ENCODE results near the gene CCDC88A. TPM values are rescaled to one million over a fixed set of nuclear protein-coding genes. Genes with fewer than 3 reads are reported as not detected.

The CCDC88A gene
- total and polyA plus RNA-seq, 2 experiments from 2014 or later = 144 to 169 TPM

DNA sequence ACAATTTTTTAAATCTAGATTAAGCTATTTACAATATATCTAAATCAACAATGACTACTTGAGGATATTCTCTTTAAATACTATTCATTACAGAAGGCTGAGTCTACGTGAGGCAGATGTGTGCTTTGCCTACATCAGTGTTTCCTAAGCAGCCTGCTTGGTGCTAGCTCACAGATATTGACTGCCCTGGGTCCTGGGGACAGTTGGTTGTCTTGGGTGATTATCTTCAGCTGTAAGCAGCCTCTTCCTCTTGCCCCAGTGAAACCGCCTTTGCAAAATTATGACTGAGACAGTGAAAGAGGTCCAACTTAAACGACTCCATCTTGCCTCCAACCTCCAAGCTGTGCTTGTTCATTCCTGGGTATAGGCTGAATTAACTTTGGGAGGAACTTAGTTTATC, 39.6 kb upstream of the CCDC88A start:
- no peak for ATAC-seq
- Mint-ChIP-seq H3K4me1 (no peaks in the 10 kb centered on the region), H3K4me3 (no peak overlapping the region), H3K27me3 (ENCODE audit: insufficient read depth, low read depth, poor library complexity) (peaks cover 4% of the 10 kb centered on the region), H3K27ac (no peak overlapping the region), H3K36me3 (ENCODE audit: low read depth) (peaks cover 8% of the 10 kb centered on the region; the same call in 1 of the 3 replicates), H3K9me3 (peaks cover 18% of the 10 kb centered on the region)
- TF ChIP-seq ZNF331 (CRISPR knock-in tag; IDR thresholded peaks at IDR 0.05; ENCODE audit: low read depth) (no peak), JUNB (IDR thresholded peaks at IDR 0.05; ENCODE audit: unreplicated experiment) (no peak)
- TF ChIP-seq, protein P1, sequence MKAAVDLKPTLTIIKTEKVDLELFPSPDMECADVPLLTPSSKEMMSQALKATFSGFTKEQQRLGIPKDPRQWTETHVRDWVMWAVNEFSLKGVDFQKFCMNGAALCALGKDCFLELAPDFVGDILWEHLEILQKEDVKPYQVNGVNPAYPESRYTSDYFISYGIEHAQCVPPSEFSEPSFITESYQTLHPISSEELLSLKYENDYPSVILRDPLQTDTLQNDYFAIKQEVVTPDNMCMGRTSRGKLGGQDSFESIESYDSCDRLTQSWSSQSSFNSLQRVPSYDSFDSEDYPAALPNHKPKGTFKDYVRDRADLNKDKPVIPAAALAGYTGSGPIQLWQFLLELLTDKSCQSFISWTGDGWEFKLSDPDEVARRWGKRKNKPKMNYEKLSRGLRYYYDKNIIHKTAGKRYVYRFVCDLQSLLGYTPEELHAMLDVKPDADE (IDR thresholded peaks at IDR 0.05) = no peak
- Histone ChIP-seq H3K27me3 (ENCODE audit: insufficient read depth) (no peaks in the 10 kb centered on the region), H3K79me2 (replicated peaks; ENCODE audit: insufficient read depth) (no peaks in the 10 kb centered on the region), H3K36me3 (ENCODE audit: insufficient read depth) (no peaks in the 10 kb centered on the region), H2AFZ (peak overlapping the region; percentile 47; the same call in 1 of the 2 replicates), H3K9me2 (ENCODE audit: insufficient read depth) (0 out of 2 replicates have a peak, but pooled peaks cover 5% of the 10 kb centered on the region), H3K4me3 (no peak overlapping the region), H3F3A (replicated peaks; ENCODE audit: low read depth) (no peaks in the 10 kb centered on the region), H4K20me1 (replicated peaks; ENCODE audit: insufficient read depth) (no peaks in the 10 kb centered on the region), H3K4me2 (no peak overlapping the region), H3K27ac (ENCODE audit: low read depth) (no peak overlapping the region), H3K4me1 (ENCODE audit: insufficient read depth) (no peaks in the 10 kb centered on the region)
- no peak for DNase-seq (ENCODE audit: low spot score)

DNA sequence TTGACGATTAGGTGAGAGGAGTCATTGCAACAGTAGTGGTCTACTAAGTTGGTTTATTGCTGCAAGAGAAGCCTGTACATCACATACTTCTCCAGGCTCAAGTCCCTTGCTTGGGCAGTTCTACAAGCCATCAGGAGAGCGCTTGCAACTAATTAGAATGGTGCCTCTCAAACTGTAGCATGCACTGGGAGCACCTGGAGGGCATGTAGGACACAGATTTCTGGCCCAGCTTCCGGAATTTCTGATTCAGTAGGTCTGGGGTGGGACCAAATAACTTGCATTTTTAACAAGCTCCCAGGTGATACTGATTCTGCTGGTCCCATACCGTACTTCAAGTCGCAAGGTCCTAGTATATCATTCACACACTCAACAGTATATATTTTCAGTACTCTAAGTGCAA, 34.5 kb upstream of the CCDC88A start:
- H3K4me3 ChIP-seq = no peak overlapping the region
- H3K27me3 Mint-ChIP-seq (ENCODE audit: insufficient read depth, low read depth, poor library complexity) = no peaks in the 10 kb centered on the region
- H3F3A ChIP-seq (replicated peaks; ENCODE audit: low read depth) = no peaks in the 10 kb centered on the region
- H3K27ac ChIP-seq (ENCODE audit: low read depth) = no peak overlapping the region
- ATAC-seq (no peak), DNase-seq (ENCODE audit: low spot score) (no peak)
- H3K27ac Mint-ChIP-seq = no peak overlapping the region
- no peaks in the 10 kb centered on the region for H3K36me3 Mint-ChIP-seq (ENCODE audit: low read depth)
- H4K20me1 ChIP-seq (replicated peaks; ENCODE audit: insufficient read depth) = no peaks in the 10 kb centered on the region
- H3K27me3 ChIP-seq (ENCODE audit: insufficient read depth) = no peaks in the 10 kb centered on the region
- no peaks in the 10 kb centered on the region for H3K4me1 ChIP-seq (ENCODE audit: insufficient read depth)
- no peaks in the 10 kb centered on the region for H3K9me3 Mint-ChIP-seq
- 0 out of 2 replicates have a peak, but pooled peaks cover 5% of the 10 kb centered on the region for H3K9me2 ChIP-seq (ENCODE audit: insufficient read depth)
- H3K79me2 ChIP-seq (replicated peaks; ENCODE audit: insufficient read depth) = no peaks in the 10 kb centered on the region
- no peak overlapping the region for H3K4me2 ChIP-seq
- H3K36me3 ChIP-seq (ENCODE audit: insufficient read depth) = no peaks in the 10 kb centered on the region
- H2AFZ ChIP-seq = 0 out of 2 replicates have a peak overlapping the region, but pooled peaks have one; percentile 56
- H3K4me3 Mint-ChIP-seq = no peak overlapping the region
- no peaks in the 10 kb centered on the region for H3K4me1 Mint-ChIP-seq
- TF ChIP-seq STAT1 (IDR thresholded peaks at IDR 0.05; ENCODE audit: unreplicated experiment) = no peak
- no peak for TF ChIP-seq JUNB (IDR thresholded peaks at IDR 0.05; ENCODE audit: unreplicated experiment)
- no peak for TF ChIP-seq EZH2 (IDR thresholded peaks at IDR 0.05; ENCODE audit: low read depth, unreplicated experiment)
- TF ChIP-seq, protein P2, sequence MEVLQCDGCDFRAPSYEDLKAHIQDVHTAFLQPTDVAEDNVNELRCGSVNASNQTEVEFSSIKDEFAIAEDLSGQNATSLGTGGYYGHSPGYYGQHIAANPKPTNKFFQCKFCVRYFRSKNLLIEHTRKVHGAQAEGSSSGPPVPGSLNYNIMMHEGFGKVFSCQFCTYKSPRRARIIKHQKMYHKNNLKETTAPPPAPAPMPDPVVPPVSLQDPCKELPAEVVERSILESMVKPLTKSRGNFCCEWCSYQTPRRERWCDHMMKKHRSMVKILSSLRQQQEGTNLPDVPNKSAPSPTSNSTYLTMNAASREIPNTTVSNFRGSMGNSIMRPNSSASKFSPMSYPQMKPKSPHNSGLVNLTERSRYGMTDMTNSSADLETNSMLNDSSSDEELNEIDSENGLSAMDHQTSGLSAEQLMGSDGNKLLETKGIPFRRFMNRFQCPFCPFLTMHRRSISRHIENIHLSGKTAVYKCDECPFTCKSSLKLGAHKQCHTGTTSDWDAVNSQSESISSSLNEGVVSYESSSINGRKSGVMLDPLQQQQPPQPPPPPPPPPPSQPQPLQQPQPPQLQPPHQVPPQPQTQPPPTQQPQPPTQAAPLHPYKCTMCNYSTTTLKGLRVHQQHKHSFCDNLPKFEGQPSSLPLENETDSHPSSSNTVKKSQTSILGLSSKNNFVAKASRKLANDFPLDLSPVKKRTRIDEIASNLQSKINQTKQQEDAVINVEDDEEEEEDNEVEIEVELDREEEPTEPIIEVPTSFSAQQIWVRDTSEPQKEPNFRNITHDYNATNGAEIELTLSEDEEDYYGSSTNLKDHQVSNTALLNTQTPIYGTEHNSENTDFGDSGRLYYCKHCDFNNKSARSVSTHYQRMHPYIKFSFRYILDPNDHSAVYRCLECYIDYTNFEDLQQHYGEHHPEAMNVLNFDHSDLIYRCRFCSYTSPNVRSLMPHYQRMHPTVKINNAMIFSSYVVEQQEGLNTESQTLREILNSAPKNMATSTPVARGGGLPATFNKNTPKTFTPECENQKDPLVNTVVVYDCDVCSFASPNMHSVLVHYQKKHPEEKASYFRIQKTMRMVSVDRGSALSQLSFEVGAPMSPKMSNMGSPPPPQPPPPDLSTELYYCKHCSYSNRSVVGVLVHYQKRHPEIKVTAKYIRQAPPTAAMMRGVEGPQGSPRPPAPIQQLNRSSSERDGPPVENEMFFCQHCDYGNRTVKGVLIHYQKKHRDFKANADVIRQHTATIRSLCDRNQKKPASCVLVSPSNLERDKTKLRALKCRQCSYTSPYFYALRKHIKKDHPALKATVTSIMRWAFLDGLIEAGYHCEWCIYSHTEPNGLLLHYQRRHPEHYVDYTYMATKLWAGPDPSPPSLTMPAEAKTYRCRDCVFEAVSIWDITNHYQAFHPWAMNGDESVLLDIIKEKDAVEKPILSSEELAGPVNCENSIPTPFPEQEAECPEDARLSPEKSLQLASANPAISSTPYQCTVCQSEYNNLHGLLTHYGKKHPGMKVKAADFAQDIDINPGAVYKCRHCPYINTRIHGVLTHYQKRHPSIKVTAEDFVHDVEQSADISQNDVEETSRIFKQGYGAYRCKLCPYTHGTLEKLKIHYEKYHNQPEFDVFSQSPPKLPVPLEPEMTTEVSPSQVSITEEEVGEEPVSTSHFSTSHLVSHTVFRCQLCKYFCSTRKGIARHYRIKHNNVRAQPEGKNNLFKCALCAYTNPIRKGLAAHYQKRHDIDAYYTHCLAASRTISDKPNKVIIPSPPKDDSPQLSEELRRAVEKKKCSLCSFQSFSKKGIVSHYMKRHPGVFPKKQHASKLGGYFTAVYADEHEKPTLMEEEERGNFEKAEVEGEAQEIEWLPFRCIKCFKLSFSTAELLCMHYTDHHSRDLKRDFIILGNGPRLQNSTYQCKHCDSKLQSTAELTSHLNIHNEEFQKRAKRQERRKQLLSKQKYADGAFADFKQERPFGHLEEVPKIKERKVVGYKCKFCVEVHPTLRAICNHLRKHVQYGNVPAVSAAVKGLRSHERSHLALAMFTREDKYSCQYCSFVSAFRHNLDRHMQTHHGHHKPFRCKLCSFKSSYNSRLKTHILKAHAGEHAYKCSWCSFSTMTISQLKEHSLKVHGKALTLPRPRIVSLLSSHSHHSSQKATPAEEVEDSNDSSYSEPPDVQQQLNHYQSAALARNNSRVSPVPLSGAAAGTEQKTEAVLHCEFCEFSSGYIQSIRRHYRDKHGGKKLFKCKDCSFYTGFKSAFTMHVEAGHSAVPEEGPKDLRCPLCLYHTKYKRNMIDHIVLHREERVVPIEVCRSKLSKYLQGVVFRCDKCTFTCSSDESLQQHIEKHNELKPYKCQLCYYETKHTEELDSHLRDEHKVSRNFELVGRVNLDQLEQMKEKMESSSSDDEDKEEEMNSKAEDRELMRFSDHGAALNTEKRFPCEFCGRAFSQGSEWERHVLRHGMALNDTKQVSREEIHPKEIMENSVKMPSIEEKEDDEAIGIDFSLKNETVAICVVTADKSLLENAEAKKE (CRISPR knock-in tag; IDR thresholded peaks at IDR 0.05) = no peak
- no peak for TF ChIP-seq CREB1 (CRISPR knock-in tag; IDR thresholded peaks at IDR 0.05; ENCODE audit: low read depth)
- TF ChIP-seq ZNF331 (CRISPR knock-in tag; IDR thresholded peaks at IDR 0.05; ENCODE audit: low read depth) = no peak
- TF ChIP-seq ZNF114 (CRISPR knock-in tag; IDR thresholded peaks at IDR 0.05) = no peak
- no peak for TF ChIP-seq EZH2phosphoT487 (IDR thresholded peaks at IDR 0.05; ENCODE audit: unreplicated experiment)
- TF ChIP-seq, protein P3, sequence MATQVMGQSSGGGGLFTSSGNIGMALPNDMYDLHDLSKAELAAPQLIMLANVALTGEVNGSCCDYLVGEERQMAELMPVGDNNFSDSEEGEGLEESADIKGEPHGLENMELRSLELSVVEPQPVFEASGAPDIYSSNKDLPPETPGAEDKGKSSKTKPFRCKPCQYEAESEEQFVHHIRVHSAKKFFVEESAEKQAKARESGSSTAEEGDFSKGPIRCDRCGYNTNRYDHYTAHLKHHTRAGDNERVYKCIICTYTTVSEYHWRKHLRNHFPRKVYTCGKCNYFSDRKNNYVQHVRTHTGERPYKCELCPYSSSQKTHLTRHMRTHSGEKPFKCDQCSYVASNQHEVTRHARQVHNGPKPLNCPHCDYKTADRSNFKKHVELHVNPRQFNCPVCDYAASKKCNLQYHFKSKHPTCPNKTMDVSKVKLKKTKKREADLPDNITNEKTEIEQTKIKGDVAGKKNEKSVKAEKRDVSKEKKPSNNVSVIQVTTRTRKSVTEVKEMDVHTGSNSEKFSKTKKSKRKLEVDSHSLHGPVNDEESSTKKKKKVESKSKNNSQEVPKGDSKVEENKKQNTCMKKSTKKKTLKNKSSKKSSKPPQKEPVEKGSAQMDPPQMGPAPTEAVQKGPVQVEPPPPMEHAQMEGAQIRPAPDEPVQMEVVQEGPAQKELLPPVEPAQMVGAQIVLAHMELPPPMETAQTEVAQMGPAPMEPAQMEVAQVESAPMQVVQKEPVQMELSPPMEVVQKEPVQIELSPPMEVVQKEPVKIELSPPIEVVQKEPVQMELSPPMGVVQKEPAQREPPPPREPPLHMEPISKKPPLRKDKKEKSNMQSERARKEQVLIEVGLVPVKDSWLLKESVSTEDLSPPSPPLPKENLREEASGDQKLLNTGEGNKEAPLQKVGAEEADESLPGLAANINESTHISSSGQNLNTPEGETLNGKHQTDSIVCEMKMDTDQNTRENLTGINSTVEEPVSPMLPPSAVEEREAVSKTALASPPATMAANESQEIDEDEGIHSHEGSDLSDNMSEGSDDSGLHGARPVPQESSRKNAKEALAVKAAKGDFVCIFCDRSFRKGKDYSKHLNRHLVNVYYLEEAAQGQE (IDR thresholded peaks at IDR 0.05; ENCODE audit: unreplicated experiment) = no peak
